NT2/D1 (cell line): ENCODE measurements around the gene FAIM2.

Experiments used
- YY1 ChIP-seq: IDR thresholded peaks from 2 replicates; pipeline ENCODE4 v1.6.1; 2011; ENCODE audit not compliant: insufficient read length, insufficient read depth
- ZNF274 ChIP-seq: IDR thresholded peaks from 2 replicates; pipeline ENCODE4 v1.6.1; 2011; ENCODE audit warnings: mild to moderate bottlenecking, low read depth, low read length

- TF ChIP-seq YY1 (no peak), ZNF274 (no peak)
Observed at GRCh38 chr12:49825360-49825970, 78.2 kb downstream of the FAIM2 start.
